Measurements from ENCODE around the gene CEP68.

DNA sequence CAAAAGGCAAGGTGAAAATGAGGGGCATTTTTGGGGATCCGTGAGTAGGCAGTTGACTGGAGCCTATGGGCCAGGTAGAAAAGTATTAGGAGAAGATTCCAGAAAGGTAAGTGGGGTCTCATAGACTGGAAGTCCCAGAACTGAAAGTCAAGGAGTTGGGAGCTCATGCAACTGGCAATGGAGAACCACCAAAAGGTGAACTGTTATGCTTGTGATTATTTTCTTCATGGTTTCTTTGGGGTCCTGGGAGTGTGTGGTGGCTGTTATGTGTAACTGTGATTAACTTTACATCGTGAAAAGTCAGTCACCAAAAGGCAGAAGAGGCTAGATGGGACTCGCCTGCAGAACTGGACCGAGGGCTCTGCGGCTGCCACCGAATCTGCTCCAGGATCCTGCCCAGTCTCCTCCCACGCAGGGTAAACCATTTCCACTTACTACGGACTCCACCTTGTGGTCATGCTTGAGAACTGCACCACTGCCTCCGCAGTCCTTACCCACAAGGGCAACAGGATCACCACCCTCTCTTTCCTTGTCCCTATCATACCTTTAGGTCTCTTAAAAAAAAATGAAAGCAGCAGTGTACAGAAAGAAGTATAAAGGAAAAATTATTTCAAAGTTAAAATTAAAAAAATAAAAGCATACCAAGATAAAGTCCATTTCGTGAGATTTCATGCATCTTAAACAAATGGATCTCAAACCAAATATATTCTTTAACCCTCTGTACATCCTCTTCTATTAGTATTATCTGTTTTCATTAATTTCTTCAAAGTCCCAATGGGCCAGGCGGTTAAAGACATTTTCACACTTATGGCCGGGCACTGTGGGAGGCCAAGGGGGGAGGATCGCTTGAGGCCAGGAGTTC lies 15.6 kb upstream of the CEP68 start:
- TF ChIP-seq, protein P1, sequence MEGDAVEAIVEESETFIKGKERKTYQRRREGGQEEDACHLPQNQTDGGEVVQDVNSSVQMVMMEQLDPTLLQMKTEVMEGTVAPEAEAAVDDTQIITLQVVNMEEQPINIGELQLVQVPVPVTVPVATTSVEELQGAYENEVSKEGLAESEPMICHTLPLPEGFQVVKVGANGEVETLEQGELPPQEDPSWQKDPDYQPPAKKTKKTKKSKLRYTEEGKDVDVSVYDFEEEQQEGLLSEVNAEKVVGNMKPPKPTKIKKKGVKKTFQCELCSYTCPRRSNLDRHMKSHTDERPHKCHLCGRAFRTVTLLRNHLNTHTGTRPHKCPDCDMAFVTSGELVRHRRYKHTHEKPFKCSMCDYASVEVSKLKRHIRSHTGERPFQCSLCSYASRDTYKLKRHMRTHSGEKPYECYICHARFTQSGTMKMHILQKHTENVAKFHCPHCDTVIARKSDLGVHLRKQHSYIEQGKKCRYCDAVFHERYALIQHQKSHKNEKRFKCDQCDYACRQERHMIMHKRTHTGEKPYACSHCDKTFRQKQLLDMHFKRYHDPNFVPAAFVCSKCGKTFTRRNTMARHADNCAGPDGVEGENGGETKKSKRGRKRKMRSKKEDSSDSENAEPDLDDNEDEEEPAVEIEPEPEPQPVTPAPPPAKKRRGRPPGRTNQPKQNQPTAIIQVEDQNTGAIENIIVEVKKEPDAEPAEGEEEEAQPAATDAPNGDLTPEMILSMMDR (IDR thresholded peaks at IDR 0.05), result peak; percentile 92 to 97 (median 96)
- TF ChIP-seq POLR2A (IDR thresholded peaks at IDR 0.05), result no peak

Measured in uterus (tissue), 2 donors.